CD4-positive, alpha-beta T cell treated with Interleukin-15 for 4 hours (primary cell): ENCODE results near the gene AKAP14.
"Not testable (repeated sequence)": the region's sequence is repeated elsewhere in the genome, so short reads cannot be mapped to it uniquely, and the experiment has no call there.

ENCODE experiments used
- DNase-seq: peaks from one replicate; pipeline ENCODE4 v3.0.0-alpha.2; 2020; ENCODE audit warnings: low spot score

AKAP14 gene

DNA sequence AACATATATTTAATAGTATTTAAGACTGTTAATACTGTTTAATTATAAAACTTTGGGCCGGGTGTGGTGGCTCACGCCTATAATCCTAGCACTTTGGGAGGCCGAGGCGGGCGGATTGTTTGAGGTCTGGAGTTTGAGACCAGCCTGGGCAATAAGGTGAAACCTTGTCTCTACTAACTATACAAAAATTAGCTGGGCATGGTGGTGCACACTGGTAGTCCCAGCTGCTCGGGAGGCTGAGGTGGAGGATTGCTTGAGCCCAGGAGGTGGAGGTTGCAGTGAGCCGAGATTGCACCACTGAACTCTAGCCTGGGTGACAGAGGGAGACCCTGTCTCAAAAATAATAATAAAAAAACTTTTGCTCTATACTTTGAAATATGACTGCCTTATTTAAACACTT lies 26.7 kb downstream of the AKAP14 start:
- DNase-seq: not testable (repeated sequence)

- DNase-seq: no peak
These were observed 39.7 kb downstream of the AKAP14 start for GRCh38 chrX:119935215-119935874.

- DNase-seq: no peak
These were observed 45.6 kb downstream of the AKAP14 start for GRCh38 chrX:119941336-119941735.

DNA sequence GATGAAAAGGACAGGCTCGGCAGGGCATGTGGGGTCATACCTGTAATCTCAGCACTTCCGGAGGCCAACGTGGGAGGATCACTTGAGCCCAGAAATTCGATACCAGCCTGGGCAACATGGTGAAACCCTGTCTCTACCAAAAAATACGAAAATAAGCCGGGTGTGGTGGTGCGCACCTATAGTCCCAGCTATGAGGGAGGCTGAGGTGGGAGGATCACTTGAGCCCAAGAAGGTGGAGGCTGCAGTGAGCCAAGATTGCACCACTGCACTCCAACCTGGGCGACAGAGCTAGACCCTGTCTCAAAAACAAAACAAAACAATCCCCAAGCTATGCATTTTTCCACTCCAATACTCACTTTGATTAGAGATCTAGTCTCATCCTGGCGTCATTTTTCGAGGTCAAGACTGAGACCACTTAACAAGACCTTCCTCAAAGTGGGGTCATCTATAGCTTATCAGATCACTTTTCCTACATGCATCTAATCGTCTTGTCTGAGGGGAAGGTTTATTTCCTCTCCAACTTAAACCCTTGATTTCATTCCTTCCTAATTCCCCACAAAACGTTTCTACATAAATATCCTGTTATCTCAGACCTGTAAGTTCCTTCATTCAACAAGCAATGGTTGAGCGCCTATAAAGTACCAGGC lies 46.6 kb downstream of the AKAP14 start:
- no peak for DNase-seq

GRCh38 chrX:119942831-119943184 lies 47.1 kb downstream of the AKAP14 start:
- no peak for DNase-seq

DNA sequence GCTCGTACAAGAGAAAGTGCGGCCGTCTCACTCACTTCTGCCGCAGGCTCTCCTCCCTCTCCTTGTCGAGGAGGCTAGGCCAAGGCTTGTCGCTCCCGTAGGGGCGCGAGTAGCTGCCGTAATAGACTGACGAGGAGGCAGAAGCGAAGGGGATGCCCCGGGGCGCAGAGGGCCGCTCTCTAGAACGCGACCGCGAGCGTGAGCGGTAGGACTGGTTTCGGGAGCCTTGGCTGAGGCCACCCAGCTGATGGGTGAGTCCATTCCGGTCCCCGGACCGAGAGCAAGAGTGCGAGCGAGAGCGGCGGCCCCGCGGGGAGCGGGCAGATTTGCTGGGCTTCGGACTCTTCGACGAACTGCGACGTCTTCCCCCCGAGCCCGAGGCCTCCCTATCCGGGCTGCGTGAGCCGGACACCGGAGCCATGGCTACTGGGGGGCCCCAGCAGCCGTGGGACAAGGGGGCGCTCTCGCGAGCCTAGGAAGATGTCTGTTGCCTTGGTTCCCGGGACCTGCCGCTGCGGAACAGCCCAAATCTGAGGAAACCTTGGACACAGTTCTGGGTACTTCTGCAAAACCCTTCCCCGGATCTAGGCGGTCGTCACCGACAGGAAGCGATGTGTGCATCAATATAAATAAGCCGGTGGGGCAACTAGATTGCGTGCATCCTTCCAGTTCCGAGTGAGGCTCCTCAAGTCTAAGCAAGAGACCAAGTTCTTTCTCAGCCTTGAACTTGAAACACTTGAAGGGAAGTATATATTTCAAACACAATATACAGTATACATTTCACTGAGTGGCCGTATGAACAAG lies 47.7 kb downstream of the AKAP14 start, which contains the start of gene NKAP:
TSS of gene NKAP (minus strand) at position 567 of the 804 bp plus-strand sequence. CDS start at position 421, 146 bp downstream.
- peak; percentile 84 for DNase-seq

DNA sequence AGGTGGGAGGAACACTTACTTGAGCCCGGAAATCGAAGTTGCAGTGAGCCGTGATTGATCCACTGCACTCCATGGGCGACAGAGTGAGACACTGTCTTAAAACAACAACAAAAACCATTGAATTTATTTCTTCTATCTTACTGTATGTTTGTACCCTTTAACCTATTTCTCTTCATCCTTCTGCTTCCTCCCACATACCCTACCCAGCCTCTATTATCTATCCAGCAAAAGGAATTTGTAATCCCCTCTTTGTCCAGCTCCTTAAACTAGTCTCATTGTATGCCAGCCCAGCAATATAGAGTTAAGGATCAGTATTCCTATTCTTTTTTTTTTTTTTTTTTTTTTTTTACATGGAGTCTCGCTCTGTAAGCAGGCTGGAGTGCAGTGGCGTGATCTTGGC lies 49.8 kb downstream of the AKAP14 start:
- DNase-seq: no peak

GRCh38 chrX:119948381-119948780 lies 52.7 kb downstream of the AKAP14 start:
- no peak for DNase-seq

- DNase-seq: no peak
These were observed 58.7 kb downstream of the AKAP14 start for GRCh38 chrX:119954374-119954773.

DNA sequence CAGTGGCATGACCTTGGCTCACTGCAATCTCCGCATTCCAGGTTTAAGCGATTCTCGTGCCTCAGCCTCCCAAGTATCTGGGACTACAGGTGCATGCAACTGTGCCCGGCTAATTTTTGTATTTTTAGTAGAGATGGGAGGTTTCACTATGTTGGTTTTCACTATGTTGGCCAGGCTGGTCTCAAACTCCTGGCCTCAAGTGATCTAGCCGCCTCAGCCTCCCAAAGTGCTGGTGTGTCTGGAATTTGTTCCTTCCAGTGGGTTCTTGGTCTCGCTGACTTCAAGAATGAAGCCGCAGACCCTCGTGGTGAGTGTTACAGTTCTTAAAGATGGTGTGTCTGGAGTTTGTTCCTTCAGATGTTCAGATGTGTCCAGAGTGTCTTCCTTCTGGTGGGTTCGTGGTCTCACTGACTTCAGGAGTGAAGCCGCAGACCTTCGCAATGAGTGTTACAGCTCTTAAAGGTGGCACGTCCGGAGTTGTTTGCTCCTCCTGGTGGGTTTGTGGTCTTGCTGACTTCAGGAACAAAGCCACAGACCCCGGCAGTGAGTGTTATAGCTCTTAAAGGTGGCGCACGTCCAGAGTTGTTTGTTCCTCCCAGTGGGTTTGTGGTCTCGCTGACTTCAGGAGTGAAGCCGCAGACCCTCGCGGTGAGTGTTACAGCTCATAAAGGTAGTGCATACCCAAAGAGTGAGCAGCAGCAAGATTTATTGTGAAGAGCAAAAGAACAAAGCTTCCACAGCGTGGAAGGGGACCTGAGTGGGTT lies 60.3 kb downstream of the AKAP14 start:
- peak; percentile 13 for DNase-seq

DNA sequence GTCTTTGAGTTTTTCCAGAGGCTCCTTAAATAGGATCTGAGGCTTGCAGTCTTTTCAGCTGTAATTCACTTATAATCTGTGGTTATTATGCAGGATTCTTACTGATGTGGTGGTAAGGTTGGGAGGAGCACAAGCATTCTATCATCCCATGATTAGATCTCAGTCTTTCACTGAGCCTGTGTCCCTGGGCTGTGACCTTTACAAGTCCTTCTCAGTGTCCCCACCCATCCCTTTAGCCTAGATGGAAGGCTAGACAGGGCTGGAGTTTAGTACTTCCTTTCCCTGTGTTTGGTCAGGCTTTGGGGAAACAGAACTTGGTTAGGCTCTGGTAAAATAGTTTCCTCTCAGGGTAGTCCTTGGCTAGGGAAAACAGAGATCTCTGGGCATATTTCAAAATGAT lies 64.9 kb downstream of the AKAP14 start:
- DNase-seq: no peak

DNA sequence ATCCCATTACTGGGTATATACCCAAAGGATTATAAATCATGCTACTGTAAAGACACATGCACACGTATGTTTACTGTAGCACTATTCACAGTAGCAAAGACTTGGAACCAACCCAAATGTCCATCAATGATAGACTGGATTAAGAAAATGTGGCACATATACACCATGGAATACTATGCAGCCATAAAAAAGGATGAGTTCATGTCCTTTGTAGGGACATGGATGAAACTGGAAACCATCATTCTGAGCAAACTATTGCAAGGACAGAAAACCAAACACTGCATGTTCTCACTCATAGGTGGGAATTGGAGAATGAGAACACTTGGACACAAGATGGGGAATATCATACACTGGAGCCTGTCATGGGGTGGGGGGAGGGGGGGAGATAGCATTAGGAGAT lies 71.1 kb downstream of the AKAP14 start:
- not testable (repeated sequence) for DNase-seq
